Measurements from ENCODE around the gene CDA. TPM values are rescaled to one million over a fixed set of nuclear protein-coding genes. Genes with fewer than 3 reads are reported as not detected.

The CDA gene
- total RNA-seq, 1 donor from 2014 or later, result 97.6 TPM

DNA sequence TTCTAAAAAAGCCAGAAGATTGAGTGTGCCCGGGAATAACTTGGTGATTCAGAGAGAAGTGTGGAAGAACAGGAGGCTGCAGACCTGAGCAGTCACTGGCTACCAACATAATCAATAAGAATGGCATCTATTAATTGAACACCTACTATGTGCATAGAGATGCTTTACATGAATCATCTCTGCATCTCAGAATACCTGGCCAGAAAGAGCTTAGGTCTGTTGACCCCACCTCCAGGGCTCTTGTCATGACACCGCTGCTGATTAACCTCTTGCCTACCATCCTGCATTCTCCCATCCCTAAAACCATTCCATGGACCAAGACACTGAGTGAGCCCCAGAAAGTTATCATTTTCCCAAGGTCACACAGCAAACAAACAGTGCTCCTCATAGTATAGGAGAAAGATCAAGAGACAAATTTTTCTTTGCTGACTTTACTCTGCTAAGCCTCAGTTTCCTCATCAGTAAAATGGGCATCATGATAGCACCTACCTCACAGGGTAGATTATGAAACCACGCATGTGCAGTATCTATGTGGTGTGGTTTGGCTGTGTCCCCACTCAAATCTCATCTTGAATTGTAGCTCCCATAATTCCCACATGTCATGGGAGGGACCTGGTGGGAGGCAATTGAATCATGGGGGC, 28.1 kb downstream of the CDA start:
- ATAC-seq, result no peak

- ATAC-seq, result no peak
Measured at GRCh38 chr1:20618550-20618949, 29.7 kb downstream of the CDA start.

- no peak for ATAC-seq
Measured at GRCh38 chr1:20619999-20620398, 31.1 kb downstream of the CDA start.

- no peak for ATAC-seq
Measured at GRCh38 chr1:20621012-20621411, 32.1 kb downstream of the CDA start.

DNA sequence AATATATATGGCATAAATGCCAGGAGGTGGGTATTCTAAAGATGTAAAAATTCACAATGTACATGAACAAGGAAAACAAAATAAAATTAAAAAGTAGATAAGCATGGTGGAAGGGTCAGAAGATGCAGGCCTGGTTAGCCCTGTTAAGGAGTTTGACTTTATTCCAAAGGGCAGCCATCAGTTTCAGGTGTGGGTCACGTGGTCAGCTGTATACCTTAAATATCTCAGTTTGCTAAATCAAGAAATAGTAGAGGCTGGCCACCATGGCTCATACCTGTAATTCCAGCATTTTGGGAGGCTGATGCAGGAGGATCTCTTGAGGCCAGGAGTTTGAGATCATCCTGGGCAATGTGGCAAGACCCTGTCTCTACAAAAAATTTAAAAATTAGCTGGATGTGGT, 35.8 kb downstream of the CDA start:
- ATAC-seq, result no peak

GRCh38 chr1:20625176-20626097, 36.5 kb downstream of the CDA start:
- ATAC-seq, result no peak

DNA sequence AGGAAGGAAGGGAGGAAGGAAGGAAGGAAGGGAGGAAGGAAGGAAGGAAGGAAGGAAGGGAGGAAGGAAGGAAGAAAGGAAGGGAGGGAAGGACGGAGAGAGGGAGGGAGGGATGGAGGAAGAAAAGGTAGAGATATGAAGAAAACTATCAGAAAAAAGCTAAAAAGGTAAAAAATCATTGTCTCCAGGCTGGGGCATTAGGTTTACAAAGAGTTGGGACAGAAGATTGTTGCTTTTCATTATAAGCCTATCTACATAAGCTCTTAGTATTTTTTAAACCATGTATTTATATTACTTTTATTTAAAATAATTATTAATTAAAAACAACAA, 37.2 kb downstream of the CDA start:
- no peak for ATAC-seq

GRCh38 chr1:20626524-20626923, 37.6 kb downstream of the CDA start:
- no peak for ATAC-seq

DNA sequence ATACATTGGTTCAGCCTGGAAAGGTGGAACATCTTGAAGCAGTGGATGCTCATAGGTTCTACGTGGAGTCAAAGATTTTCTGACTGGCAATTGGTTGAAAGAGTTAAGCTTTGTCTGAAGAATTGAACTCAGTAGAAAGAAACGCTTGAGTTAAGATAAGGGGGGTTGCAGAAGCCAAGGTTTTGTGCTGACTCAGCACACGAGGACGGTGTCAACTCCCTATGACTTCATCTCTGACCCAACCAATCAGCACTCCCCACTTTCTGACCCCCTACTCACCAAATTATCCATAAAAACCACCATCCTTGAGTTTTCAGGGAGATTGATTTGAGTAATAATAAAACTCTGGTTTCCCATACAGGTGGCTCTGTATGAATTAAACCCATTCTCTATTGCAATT, 41.8 kb downstream of the CDA start:
- no peak for ATAC-seq

GRCh38 chr1:20632386-20632785, 43.5 kb downstream of the CDA start:
- no peak for ATAC-seq

- ATAC-seq, result peak; percentile 87
Measured at GRCh38 chr1:20633190-20634064, 44.5 kb downstream of the CDA start, which contains the start of gene PINK1. Gene PINK1, plus strand, starts transcription at chr1:20633458. Its CDS starts 91 bp downstream, at chr1:20633549.

DNA sequence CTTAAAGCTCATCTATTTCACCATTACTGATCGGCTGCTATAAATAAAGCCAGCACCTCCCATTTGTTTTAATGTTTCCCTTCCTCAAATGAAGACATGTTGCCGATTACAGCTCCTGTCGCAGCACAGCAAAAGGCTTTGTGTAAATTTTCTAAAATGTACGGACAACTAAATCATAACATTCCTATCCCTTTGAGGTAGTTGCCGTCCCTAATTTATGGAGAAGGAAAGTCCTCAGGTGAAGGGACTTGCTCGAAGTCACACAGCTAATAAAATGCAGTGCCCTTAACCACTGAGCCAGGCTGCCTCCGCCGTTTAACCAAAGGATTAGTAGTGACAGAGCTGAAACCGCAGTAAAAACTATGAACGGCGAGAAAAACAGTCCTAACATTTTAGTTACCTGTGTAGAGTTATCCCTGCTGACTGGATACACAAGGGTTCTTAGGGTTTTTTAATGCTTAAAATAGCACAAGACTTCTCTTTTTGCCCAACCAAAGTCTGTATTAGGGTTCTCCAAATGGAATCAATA, 45.2 kb downstream of the CDA start:
- ATAC-seq, result no peak

- peak; percentile 49 for ATAC-seq
Measured at GRCh38 chr1:20634594-20635084, 45.7 kb downstream of the CDA start.

DNA sequence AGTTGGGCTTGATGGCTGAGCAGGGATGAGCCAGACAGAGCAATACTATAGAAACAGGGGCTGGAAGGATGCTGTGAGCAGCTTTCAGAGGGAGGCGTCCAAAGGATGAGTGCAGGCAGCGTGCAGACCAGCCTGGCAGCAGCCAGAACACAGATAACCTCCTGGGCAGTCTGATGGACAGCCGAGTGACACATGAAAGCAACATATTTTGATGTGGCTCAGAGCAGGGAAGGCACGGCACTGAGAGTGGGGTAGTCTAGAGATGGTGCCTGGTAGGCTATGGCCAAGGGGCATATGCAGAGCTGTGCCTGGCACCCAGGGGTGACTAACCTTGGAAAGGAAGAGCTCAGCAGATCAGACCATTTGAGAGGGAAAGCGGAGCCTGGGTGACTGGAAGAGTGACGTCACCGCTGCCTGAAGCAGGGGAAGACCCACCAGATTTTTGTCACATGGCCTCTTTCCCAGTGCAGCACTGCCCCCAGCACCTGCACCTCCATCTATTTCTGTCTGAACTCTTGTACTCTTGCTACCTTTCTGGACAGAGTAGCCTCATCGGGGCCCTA, 48.0 kb downstream of the CDA start:
- no peak for ATAC-seq

DNA sequence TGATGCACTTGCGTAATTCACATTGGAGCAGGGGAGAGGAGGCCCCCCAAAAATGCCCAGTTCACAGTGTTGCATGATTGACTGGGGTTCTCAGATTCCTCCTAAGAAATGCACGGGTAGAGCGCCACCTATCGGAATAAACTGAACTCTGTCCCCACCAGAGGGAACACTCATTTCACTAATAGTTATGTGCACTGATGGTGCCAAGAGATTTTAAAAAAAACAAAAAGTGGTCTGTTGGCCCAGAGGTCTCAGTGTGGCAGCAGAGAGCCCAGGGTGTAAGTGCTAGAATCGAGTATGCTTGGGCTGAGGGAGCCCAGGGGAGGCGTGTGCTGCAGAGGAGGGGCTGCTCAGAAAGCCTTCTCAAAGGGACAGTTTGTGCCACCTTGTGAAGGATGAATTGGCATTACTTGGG, 51.3 kb downstream of the CDA start:
- ATAC-seq, result peak; percentile 59

DNA sequence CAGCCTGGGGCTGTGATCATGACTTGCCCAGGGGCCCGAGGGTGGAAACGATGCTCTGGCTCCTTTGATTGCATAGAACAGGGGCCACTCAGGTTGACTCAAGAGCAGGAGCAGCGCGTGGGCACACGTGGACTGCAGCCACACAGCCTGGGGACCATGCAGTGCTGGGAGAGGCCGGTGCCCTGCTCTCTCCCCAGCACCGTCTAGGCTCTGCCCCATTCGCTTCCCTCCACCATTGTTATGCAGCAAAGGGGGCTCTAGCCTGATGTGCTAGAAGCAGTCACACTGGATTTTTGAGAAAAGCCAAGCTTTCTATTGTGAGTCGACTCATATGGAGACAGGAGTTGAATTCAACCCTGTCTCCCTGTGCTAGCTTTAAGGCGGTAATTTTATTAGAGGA, 53.1 kb downstream of the CDA start:
- peak; percentile 22 for ATAC-seq

DNA sequence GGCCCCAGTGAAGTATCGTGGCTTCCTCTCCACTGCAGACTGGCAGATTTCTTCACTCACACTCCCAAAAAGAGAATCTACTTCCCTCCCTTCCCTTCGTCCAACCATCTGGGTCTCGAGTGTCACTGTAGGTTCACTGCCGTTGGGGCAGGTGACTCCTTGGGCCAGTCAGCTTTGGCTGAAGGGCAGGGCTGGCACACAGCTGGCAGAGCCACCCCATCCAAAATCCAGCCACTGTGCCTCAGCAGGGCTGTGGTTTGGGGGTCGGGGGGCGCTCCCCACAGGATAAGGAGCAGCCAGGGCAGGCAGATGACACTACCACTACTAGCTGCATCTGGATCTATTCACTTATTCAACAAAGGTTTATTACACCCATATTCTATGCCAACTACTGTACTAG, 54.2 kb downstream of the CDA start:
- ATAC-seq, result no peak

GRCh38 chr1:20644416-20644815, 55.5 kb downstream of the CDA start:
- no peak for ATAC-seq

DNA sequence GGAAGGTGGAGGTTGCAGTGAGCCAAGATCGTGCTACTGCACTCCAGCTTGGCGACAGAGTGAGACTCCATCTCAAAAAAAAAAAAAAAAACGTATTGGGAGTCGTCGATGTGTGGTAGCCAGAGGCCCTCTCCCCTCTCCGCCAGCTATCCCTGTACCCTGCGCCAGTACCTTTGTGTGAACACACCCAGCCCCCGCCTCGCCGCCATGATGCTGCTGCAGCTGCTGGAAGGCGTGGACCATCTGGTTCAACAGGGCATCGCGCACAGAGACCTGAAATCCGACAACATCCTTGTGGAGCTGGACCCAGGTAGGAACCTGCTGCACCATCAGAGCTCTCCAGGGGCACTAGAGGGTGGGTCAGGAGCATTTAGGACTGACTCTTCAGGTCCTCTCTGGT, 56.5 kb downstream of the CDA start:
- ATAC-seq, result no peak

DNA sequence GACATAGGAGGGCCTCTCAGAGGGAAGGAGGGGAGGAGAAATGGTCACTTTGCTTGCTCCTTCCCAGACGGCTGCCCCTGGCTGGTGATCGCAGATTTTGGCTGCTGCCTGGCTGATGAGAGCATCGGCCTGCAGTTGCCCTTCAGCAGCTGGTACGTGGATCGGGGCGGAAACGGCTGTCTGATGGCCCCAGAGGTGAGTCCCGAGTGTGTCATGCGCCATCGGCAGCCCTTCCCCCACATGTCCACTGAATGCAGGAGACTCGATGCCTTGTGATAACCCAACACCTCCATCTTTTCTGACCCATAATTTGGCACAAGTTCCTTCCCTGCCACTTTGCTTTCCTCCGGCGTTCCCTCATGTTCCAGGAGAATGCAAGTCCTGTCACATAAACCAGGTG, 59.5 kb downstream of the CDA start:
- no peak for ATAC-seq

GRCh38 chr1:20648946-20649345, 60.0 kb downstream of the CDA start:
- ATAC-seq, result peak; percentile 12

GRCh38 chr1:20652300-20652699, 63.4 kb downstream of the CDA start:
- no peak for ATAC-seq
